ENCODE data around the gene C1QL2. TPM values are rescaled to one million over a fixed set of nuclear protein-coding genes. Genes with fewer than 3 reads are reported as not detected.

The C1QL2 gene
- total RNA-seq, 1 experiment from 2014 or later, result not detected

GRCh38 chr2:119109866-119110265 lies 48.7 kb downstream of the C1QL2 start:
- H3K9me2 ChIP-seq (ENCODE audit: insufficient read depth), result no peaks in the 10 kb centered on the region
- H2AFZ ChIP-seq (ENCODE audit: low read depth, low read length, poor library complexity, severe bottlenecking), result no peak overlapping the region
- H3K4me3 ChIP-seq (replicated peaks in 1 of 2; ENCODE audit: low read depth in 1 of 2, low read length in 2 of 2), result no peak overlapping the region
- no peaks in the 10 kb centered on the region for H4K20me1 ChIP-seq (ENCODE audit: insufficient read depth)
- H3K9me3 ChIP-seq (ENCODE audit: control insufficient read depth in 1 of 2, insufficient read depth in 1 of 2, low read depth in 1 of 2, low read length in 2 of 2), result peaks cover 0 to 19% of the 10 kb centered on the region in 2 experiments; a peak in 1 of 4 replicates
- no peaks in the 10 kb centered on the region for H3K36me3 ChIP-seq (ENCODE audit: control insufficient read depth in 1 of 2, insufficient read depth in 2 of 2, low read length in 2 of 2)
- peaks cover 0 to 18% of the 10 kb centered on the region in 2 experiments; a peak in 2 of 4 replicates for H3K4me1 ChIP-seq (ENCODE audit: control insufficient read depth in 1 of 2, insufficient read depth in 2 of 2, low read length in 2 of 2)
- H3K79me2 ChIP-seq (ENCODE audit: insufficient read depth, low read length), result no peaks in the 10 kb centered on the region
- CTCF ChIA-PET, result no interaction called here
- RAD21 ChIA-PET (ENCODE audit: low non-redundant PET in 1 of 2, low total read pairs in 2 of 2, uncharacterized antibody in 2 of 2, unreplicated experiment in 2 of 2), result no interaction called here
- TF ChIP-seq CEBPB (IDR thresholded peaks at IDR 0.05; ENCODE audit: low read depth) (no peak), YY1 (IDR thresholded peaks at IDR 0.05; ENCODE audit: extremely low read depth, insufficient replicate concordance, low read depth, low read length) (no peak), ELF1 (IDR thresholded peaks at IDR 0.05; ENCODE audit: borderline replicate concordance, low read depth) (no peak), EZH2 (IDR thresholded peaks at IDR 0.05) (no peak), EGR1 (IDR thresholded peaks at IDR 0.05; ENCODE audit: low read depth) (no peak), CBX3 (IDR thresholded peaks at IDR 0.05; ENCODE audit: low read depth) (no peak), SIN3A (IDR thresholded peaks at IDR 0.05; ENCODE audit: low read depth) (no peak)
- ATAC-seq, result no peak
- intact Hi-C loops (cut with micrococcal nuclease), result loop anchor here (5.0 kb wide), 1 partner anchor 57 kb away; no protein-coding TSS in a partner anchor
- no peak for DNase-seq (ENCODE audit: low read depth, low spot score)
- H3K27ac ChIP-seq (ENCODE audit: low read depth, low read length), result no peak overlapping the region
- no peak overlapping the region for H3K9ac ChIP-seq (ENCODE audit: low read length)
- POLR2A ChIA-PET, result no interaction called here
- no TSS peak for BruUV-seq (replicated peaks)
- no peak overlapping the region for H3K4me2 ChIP-seq (ENCODE audit: low read length)
- no peaks in the 10 kb centered on the region for H3K27me3 ChIP-seq (ENCODE audit: insufficient read depth, low read length)

- ATAC-seq, result no peak
- no peak overlapping the region for H3K27ac ChIP-seq (ENCODE audit: low read depth, low read length)
- intact Hi-C loops (cut with micrococcal nuclease), result loop anchor here (5.0 kb wide), 1 partner anchor 59 kb away; no protein-coding TSS in a partner anchor
- TF ChIP-seq EZH2phosphoT487 (IDR thresholded peaks at IDR 0.05; ENCODE audit: borderline replicate concordance), result no peak
- no peak for TF ChIP-seq YY1 (IDR thresholded peaks at IDR 0.05; ENCODE audit: extremely low read depth, insufficient replicate concordance, low read depth, low read length)
- TF ChIP-seq ELF1 (IDR thresholded peaks at IDR 0.05; ENCODE audit: borderline replicate concordance, low read depth), result no peak
- no peak for TF ChIP-seq ZNF274 (IDR thresholded peaks at IDR 0.05; ENCODE audit: low read depth, low read length)
- TF ChIP-seq FOSL1 (IDR thresholded peaks at IDR 0.05; ENCODE audit: low read depth), result no peak
- no peak for TF ChIP-seq SP1 (IDR thresholded peaks at IDR 0.05; ENCODE audit: low read depth)
- no peak for TF ChIP-seq SRF (IDR thresholded peaks at IDR 0.05; ENCODE audit: low read depth)
- TF ChIP-seq ZBTB33 (IDR thresholded peaks at IDR 0.05; ENCODE audit: extremely low read depth, insufficient replicate concordance, low read length), result no peak
- TF ChIP-seq ZFX (IDR thresholded peaks at IDR 0.05), result no peak
- no peak for TF ChIP-seq REST (IDR thresholded peaks at IDR 0.05; ENCODE audit: low read depth)
- no peak overlapping the region for H2AFZ ChIP-seq (ENCODE audit: low read depth, low read length, poor library complexity, severe bottlenecking)
- POLR2A ChIA-PET, result no interaction called here
- no peak overlapping the region for H3K4me3 ChIP-seq (replicated peaks in 1 of 2; ENCODE audit: low read depth in 1 of 2, low read length in 2 of 2)
- no peaks in the 10 kb centered on the region for H3K36me3 ChIP-seq (ENCODE audit: control insufficient read depth in 1 of 2, insufficient read depth in 2 of 2, low read length in 2 of 2)
- no peak overlapping the region for H3K4me2 ChIP-seq (ENCODE audit: low read length)
- peaks cover 0 to 19% of the 10 kb centered on the region in 2 experiments; a peak in 1 of 4 replicates for H3K9me3 ChIP-seq (ENCODE audit: control insufficient read depth in 1 of 2, insufficient read depth in 1 of 2, low read depth in 1 of 2, low read length in 2 of 2)
- no peaks in the 10 kb centered on the region for H3K79me2 ChIP-seq (ENCODE audit: insufficient read depth, low read length)
- no peaks in the 10 kb centered on the region for H3K27me3 ChIP-seq (ENCODE audit: insufficient read depth, low read length)
- RAD21 ChIA-PET (ENCODE audit: low non-redundant PET in 1 of 2, low total read pairs in 2 of 2, uncharacterized antibody in 2 of 2, unreplicated experiment in 2 of 2), result no interaction called here
- no peak overlapping the region for H3K9ac ChIP-seq (ENCODE audit: low read length)
- no peaks in the 10 kb centered on the region for H4K20me1 ChIP-seq (ENCODE audit: insufficient read depth)
- H3K9me2 ChIP-seq (ENCODE audit: insufficient read depth), result no peaks in the 10 kb centered on the region
- CTCF ChIA-PET, result no interaction called here
- peaks cover 0 to 18% of the 10 kb centered on the region in 2 experiments; a peak in 2 of 4 replicates for H3K4me1 ChIP-seq (ENCODE audit: control insufficient read depth in 1 of 2, insufficient read depth in 2 of 2, low read length in 2 of 2)
- no peak for DNase-seq (ENCODE audit: low read depth, low spot score)
- no TSS peak for BruUV-seq (replicated peaks)
Observed at GRCh38 chr2:119108186-119108585, 50.4 kb downstream of the C1QL2 start.
